ENCODE results near the gene BEST3.

The BEST3 gene

GRCh38 chr12:69708649-69709048 lies 9.5 kb upstream of the BEST3 start:
- no peak for DNase-seq (ENCODE audit: low read depth)
- TF ChIP-seq MYC (IDR thresholded peaks at IDR 0.05; ENCODE audit: low read depth, low read length) (no peak), POLR2A (IDR thresholded peaks at IDR 0.05; ENCODE audit: extremely low read depth, insufficient read length) (no peak), CTCF (IDR thresholded peaks at IDR 0.05; ENCODE audit: low read depth, low read length) (no peak), MAX (IDR thresholded peaks at IDR 0.05; ENCODE audit: low read depth, low read length) (no peak)
- no peak overlapping the region for H3K4me3 ChIP-seq (ENCODE audit: low read depth, low read length)

GRCh38 chr12:69704357-69704756 lies 5.3 kb upstream of the BEST3 start:
- no peak overlapping the region for H3K4me3 ChIP-seq (ENCODE audit: low read depth, low read length)
- TF ChIP-seq MAX (IDR thresholded peaks at IDR 0.05; ENCODE audit: low read depth, low read length) (no peak), MYC (IDR thresholded peaks at IDR 0.05; ENCODE audit: low read depth, low read length) (no peak), POLR2A (IDR thresholded peaks at IDR 0.05; ENCODE audit: extremely low read depth, insufficient read length) (no peak), CTCF (IDR thresholded peaks at IDR 0.05; ENCODE audit: low read depth, low read length) (no peak)
- no peak for DNase-seq (ENCODE audit: low read depth)

- no peak for DNase-seq (ENCODE audit: low read depth)
- TF ChIP-seq MYC (IDR thresholded peaks at IDR 0.05; ENCODE audit: low read depth, low read length) (no peak), CTCF (IDR thresholded peaks at IDR 0.05; ENCODE audit: low read depth, low read length) (no peak), POLR2A (IDR thresholded peaks at IDR 0.05; ENCODE audit: extremely low read depth, insufficient read length) (no peak), MAX (IDR thresholded peaks at IDR 0.05; ENCODE audit: low read depth, low read length) (no peak)
- no peak overlapping the region for H3K4me3 ChIP-seq (ENCODE audit: low read depth, low read length)
These were observed 4.1 kb upstream of the BEST3 start for GRCh38 chr12:69703146-69703642.

- no peak for DNase-seq (ENCODE audit: low read depth)
- TF ChIP-seq POLR2A (IDR thresholded peaks at IDR 0.05; ENCODE audit: extremely low read depth, insufficient read length) (no peak), MAX (IDR thresholded peaks at IDR 0.05; ENCODE audit: low read depth, low read length) (no peak), CTCF (IDR thresholded peaks at IDR 0.05; ENCODE audit: low read depth, low read length) (no peak), MYC (IDR thresholded peaks at IDR 0.05; ENCODE audit: low read depth, low read length) (no peak)
- no peak overlapping the region for H3K4me3 ChIP-seq (ENCODE audit: low read depth, low read length)
These were observed 2.7 kb upstream of the BEST3 start for GRCh38 chr12:69701826-69702225.

- no peak overlapping the region for H3K4me3 ChIP-seq (ENCODE audit: low read depth, low read length)
- DNase-seq (ENCODE audit: low read depth) = no peak
- TF ChIP-seq MAX (IDR thresholded peaks at IDR 0.05; ENCODE audit: low read depth, low read length) (no peak), MYC (IDR thresholded peaks at IDR 0.05; ENCODE audit: low read depth, low read length) (no peak), CTCF (IDR thresholded peaks at IDR 0.05; ENCODE audit: low read depth, low read length) (no peak), POLR2A (IDR thresholded peaks at IDR 0.05; ENCODE audit: extremely low read depth, insufficient read length) (no peak)
These were observed 1.0 kb downstream of the BEST3 start for GRCh38 chr12:69698054-69698453.
